Measurements from ENCODE around the gene FGF11.

- no peak for TF ChIP-seq ZBED4 (CRISPR knock-in tag; IDR thresholded peaks at IDR 0.05; ENCODE audit: borderline replicate concordance)
- no peak for TF ChIP-seq EP300 (IDR thresholded peaks at IDR 0.05; ENCODE audit: low read depth in 2 of 2, low read length in 2 of 2)
- no peak for TF ChIP-seq EP300 (CRISPR knock-in tag; IDR thresholded peaks at IDR 0.05; ENCODE audit: borderline replicate concordance)
- TF ChIP-seq CTCF (CRISPR knock-in tag; IDR thresholded peaks at IDR 0.05) = no peak
- no peak for TF ChIP-seq POLR2AphosphoS5 (IDR thresholded peaks at IDR 0.05; ENCODE audit: low read depth, low read length)
- no peak for TF ChIP-seq ZKSCAN5 (CRISPR knock-in tag; IDR thresholded peaks at IDR 0.05)
- no peak for TF ChIP-seq CHD2 (IDR thresholded peaks at IDR 0.05; ENCODE audit: low read depth, low read length)
- no peak for TF ChIP-seq HDAC6 (IDR thresholded peaks at IDR 0.05; ENCODE audit: low read depth, low read length)
- TF ChIP-seq HNF4G (IDR thresholded peaks at IDR 0.05; ENCODE audit: borderline replicate concordance, low read depth, low read length) = no peak
- no peak for TF ChIP-seq HNF4G (CRISPR knock-in tag; IDR thresholded peaks at IDR 0.05; ENCODE audit: borderline replicate concordance, low read depth)
Observed at GRCh38 chr17:7464081-7464480, 24.8 kb downstream of the FGF11 start.

Measured in HepG2 (cell line).